ENCODE results near the gene DOCK6. TPM values are rescaled to one million over a fixed set of nuclear protein-coding genes. Genes with fewer than 3 reads are reported as not detected.
A peak's percentile ranks its signal among the peaks of the same experiment; 100 is the strongest.

Gene DOCK6
- total and polyA plus RNA-seq, 2 of the 13 experiments (the other 11 are each of a cell fraction or from before 2014, with no cell fraction given): 5.4 to 38.1 TPM

- TF ChIP-seq MYPOP (CRISPR knock-in tag; IDR thresholded peaks at IDR 0.05) (peak; percentile 94), ZNF891 (CRISPR knock-in tag; IDR thresholded peaks at IDR 0.05) (peak; percentile 94), ZFP41 (CRISPR knock-in tag; IDR thresholded peaks at IDR 0.05; ENCODE audit: borderline replicate concordance) (peak; percentile 48; the same call in 1 of the 2 replicates), ZNF280D (CRISPR knock-in tag; IDR thresholded peaks at IDR 0.05) (peak; percentile 83; the same call in 1 of the 2 replicates), HNRNPL (IDR thresholded peaks at IDR 0.05; ENCODE audit: low read depth, low read length) (peak; percentile 99), IKZF5 (CRISPR knock-in tag; IDR thresholded peaks at IDR 0.05) (peak; percentile 88), PAXIP1 (CRISPR knock-in tag; conservative IDR thresholded peaks at IDR 0.05) (peak; percentile 94), ZNF713 (CRISPR knock-in tag; IDR thresholded peaks at IDR 0.05) (no peak), ZNF296 (CRISPR knock-in tag; conservative IDR thresholded peaks at IDR 0.05) (no peak), HES4 (CRISPR knock-in tag; IDR thresholded peaks at IDR 0.05; ENCODE audit: borderline replicate concordance) (no peak), PRPF4 (IDR thresholded peaks at IDR 0.05; ENCODE audit: low read depth, low read length, poor library complexity, severe bottlenecking) (no peak), SRSF4 (IDR thresholded peaks at IDR 0.05; ENCODE audit: low read depth, low read length, poor library complexity, severe bottlenecking) (no peak), ZNF605 (CRISPR knock-in tag; IDR thresholded peaks at IDR 0.05) (no peak), NFAT5 (CRISPR knock-in tag; IDR thresholded peaks at IDR 0.05) (0 out of 2 replicates have a peak, but pooled peaks have one; percentile 27)
These were observed 22.8 kb downstream of the DOCK6 start, which contains the start of gene ANGPTL8 (continued) for GRCh38 chr19:11239377-11240000.

All from HepG2 (cell line).